K562 (cell line): ENCODE results near the gene F8A1. TPM values are rescaled to one million over a fixed set of nuclear protein-coding genes. Genes with fewer than 3 reads are reported as not detected.

Experiments
- ATAC-seq: fragments of 200-7000 bp; cut with Tn5 transposase; 3 replicates; pipeline ENCODE4 v1.9.1; 2020; ENCODE audit warnings: moderate library complexity
- BruUV-seq: library from RNA; stranded (reverse); fragments of 400-500 nt; replicated peaks from 2 replicates; lab custom pipeline; 2021; lab: Mats Ljungman, UMichigan
- CTCF ChIA-PET: fragments of 300-600 bp; formaldehyde crosslinking; extraction: SDS; loops from one replicate; lab custom pipeline; 2021; ENCODE audit warnings: low intra/inter-chr PET ratio; lab: Yijun Ruan, JAX
- POLR2A ChIA-PET: fragments of 300-600, 350-650 bp; sonication (Branson Sonifier 250); formaldehyde crosslinking; extraction: SDS; loops from one replicate; lab custom pipeline; 2021; ENCODE audit warnings: antibody characterized with exemption, inconsistent platforms; lab: Yijun Ruan, JAX
- DNase-seq, 4 experiments: peaks; one replicate each; pipeline versions ENCODE4 v3.0.0 to v3.0.0-alpha.2; 2011 to 2018; ENCODE audit warnings: low spot score in 3 of 4, mixed read lengths in 3 of 4; ENCODE audit errors: extremely low read depth in 1 of 4
- FAIRE-seq: peaks from 2 replicates; lab custom pipeline; 2011; peaks lifted over from hg19 to GRCh38; lab: Jason Lieb, UNC
- H2AFZ ChIP-seq: 2 replicates; pipeline ENCODE4 v1.6.0; 2011; ENCODE audit warnings: low read depth, low read length, control low read depth, inconsistent platforms
- H3K27ac ChIP-seq: fragments of 200-600 bp; 3 replicates; pipeline ENCODE4 v1.8.0; 2011; ENCODE audit warnings: low read depth, mild to moderate bottlenecking, control low read depth, inconsistent platforms, low read length, moderate library complexity, mixed read lengths; ENCODE audit errors: extremely low read depth
- H3K27me3 ChIP-seq, 2 experiments: fragments of 300-600 bp in 1 of 2; 2 replicates in 1 of 2; 3 replicates in 1 of 2; pipeline versions ENCODE4 v1.6.0 to v1.8.0; 2011; ENCODE audit warnings: inconsistent platforms in 2 of 2, low read length in 2 of 2, mild to moderate bottlenecking in 1 of 2, mixed read lengths in 1 of 2, moderate library complexity in 1 of 2; ENCODE audit not compliant: control insufficient read depth in 2 of 2, insufficient read depth in 2 of 2
- H3K36me3 ChIP-seq: fragments of 300-600 bp; 3 replicates; pipeline ENCODE4 v1.8.0; 2011; ENCODE audit warnings: mild to moderate bottlenecking, low read length, inconsistent platforms; ENCODE audit not compliant: control insufficient read depth, insufficient read depth
- H3K4me1 ChIP-seq, 2 experiments: fragments of 200-600 bp in 1 of 2; replicated peaks in 1 of 2; 2 replicates in 1 of 2; 3 replicates in 1 of 2; pipeline versions ENCODE4 v1.5.1 to v1.8.0; 2011; ENCODE audit warnings: inconsistent platforms in 2 of 2, low read length in 2 of 2, mild to moderate bottlenecking in 1 of 2, mixed read lengths in 1 of 2, moderate library complexity in 1 of 2; ENCODE audit not compliant: control insufficient read depth in 2 of 2, insufficient read depth in 2 of 2
- H3K4me2 ChIP-seq: 2 replicates; pipeline ENCODE4 v1.6.1; 2011; ENCODE audit warnings: low read length, control low read depth, inconsistent platforms, mixed read lengths; ENCODE audit not compliant: insufficient read depth
- H3K4me3 ChIP-seq: fragments of 200-600 bp; sonication (generic), shearing (Covaris generic); 2 replicates; pipeline ENCODE4 v1.5.1; 2016; ENCODE audit warnings: control low read depth, inconsistent platforms
- H3K79me2 ChIP-seq: fragments of 200-600 bp; 3 replicates; pipeline ENCODE4 v1.8.0; 2011; ENCODE audit warnings: low read length, inconsistent platforms; ENCODE audit not compliant: control insufficient read depth, insufficient read depth
- H3K9ac ChIP-seq, 2 experiments: 2 replicates each; pipeline versions ENCODE4 v1.6.0 to v1.6.1; 2011; ENCODE audit warnings: low read depth in 2 of 2, low read length in 2 of 2, control low read depth in 1 of 2, inconsistent platforms in 1 of 2, mild to moderate bottlenecking in 1 of 2, mixed read lengths in 1 of 2; ENCODE audit not compliant: insufficient read depth in 1 of 2
- H3K9me1 ChIP-seq: one replicate; pipeline ENCODE4 v1.6.0; 2011; ENCODE audit warnings: inconsistent platforms, mild to moderate bottlenecking, low read length, moderate library complexity; ENCODE audit not compliant: control insufficient read depth, insufficient read depth
- H3K9me3 ChIP-seq: replicated peaks from 2 replicates; pipeline ENCODE4 v1.5.1; 2011; ENCODE audit warnings: low read depth, low read length, inconsistent platforms; ENCODE audit not compliant: control insufficient read depth, insufficient read depth
- H4K20me1 ChIP-seq: replicated peaks from 2 replicates; pipeline ENCODE4 v1.6.1; 2011; ENCODE audit warnings: low read length, inconsistent platforms, mixed read lengths; ENCODE audit not compliant: control insufficient read depth, insufficient read depth
- ARHGAP35 ChIP-seq: fragments of 450-650 bp; IDR thresholded peaks from 2 replicates; pipeline ENCODE4 v1.6.1; 2018; ENCODE audit not compliant: partially characterized antibody
- CCNT2 ChIP-seq: IDR thresholded peaks from 2 replicates; pipeline ENCODE4 v1.6.1; 2011; ENCODE audit warnings: borderline replicate concordance, low read depth, mild to moderate bottlenecking, moderate library complexity, mixed read lengths, low read length; ENCODE audit not compliant: insufficient read length; ENCODE audit errors: extremely low read depth
- FIP1L1 ChIP-seq: fragments of 200-400 bp; formaldehyde crosslinking; IDR thresholded peaks from 2 replicates; pipeline ENCODE4 v1.6.1; 2018; ENCODE audit warnings: mild to moderate bottlenecking, low read depth, low read length; ENCODE audit not compliant: poor library complexity, severe bottlenecking
- HDAC1 ChIP-seq, 2 experiments: fragments of 450-650 bp; IDR thresholded peaks; 2 replicates each; pipeline ENCODE4 v1.6.1; 2016 to 2017; ENCODE audit warnings: inconsistent platforms in 1 of 2, mild to moderate bottlenecking in 1 of 2, moderate library complexity in 1 of 2
- HDAC6 ChIP-seq: IDR thresholded peaks from 2 replicates; pipeline ENCODE4 v1.6.1; 2012; ENCODE audit warnings: low read depth, mild to moderate bottlenecking, control low read depth, inconsistent platforms, low read length, moderate library complexity
- NCOR1 ChIP-seq: fragments of 450-650 bp; IDR thresholded peaks from 2 replicates; pipeline ENCODE4 v1.6.1; 2016; ENCODE audit warnings: mild to moderate bottlenecking, moderate library complexity
- NFE2L1 ChIP-seq: fragments of 450-650 bp; IDR thresholded peaks from 2 replicates; pipeline ENCODE4 v1.6.1; 2016; ENCODE audit warnings: missing genetic modification characterization, low read depth, mild to moderate bottlenecking, missing compliant biosample characterization, moderate library complexity, borderline replicate concordance
- RBBP5 ChIP-seq: fragments of 200-600 bp; sonication (generic); IDR thresholded peaks from 2 replicates; pipeline ENCODE4 v1.6.1; 2012; ENCODE audit warnings: borderline replicate concordance, mild to moderate bottlenecking, low read length, control low read depth, inconsistent platforms; ENCODE audit not compliant: insufficient read depth, poor library complexity, severe bottlenecking
- SRSF7 ChIP-seq: fragments of 200-400 bp; formaldehyde crosslinking; optimal IDR thresholded peaks from 2 replicates; pipeline ENCODE3; 2017; ENCODE audit warnings: mild to moderate bottlenecking, low read depth, low read length
- U2AF1 ChIP-seq: fragments of 200-400 bp; formaldehyde crosslinking; optimal IDR thresholded peaks from 2 replicates; pipeline ENCODE3; 2017; ENCODE audit warnings: mild to moderate bottlenecking, low read depth, low read length, moderate library complexity
- ZNF175 ChIP-seq: fragments of 200-800 bp; sonication (Bioruptor generic); IDR thresholded peaks from 2 replicates; pipeline ENCODE4 v1.6.1; 2016; ENCODE audit warnings: low read depth, mild to moderate bottlenecking, missing genetic modification characterization, missing compliant biosample characterization
- ZNF41 ChIP-seq: fragments of 250-450 bp; sonication (Bioruptor Pico); conservative IDR thresholded peaks from 2 replicates; pipeline ENCODE4 v1.4.0; 2020; ENCODE audit warnings: mild to moderate bottlenecking
- ZNF695 ChIP-seq: fragments of 450-650 bp; formaldehyde crosslinking; IDR thresholded peaks from 2 replicates; pipeline ENCODE4 v1.4.0; 2020; ENCODE audit warnings: mild to moderate bottlenecking, moderate library complexity
- ZNF785 ChIP-seq: fragments of 250-450 bp; sonication (Bioruptor Pico); IDR thresholded peaks from 2 replicates; pipeline ENCODE4 v1.4.0; 2020; ENCODE audit warnings: mild to moderate bottlenecking
- ZSCAN32 ChIP-seq: fragments of 450-650 bp; formaldehyde crosslinking; IDR thresholded peaks from 2 replicates; pipeline ENCODE4 v1.4.0; 2020; ENCODE audit warnings: mild to moderate bottlenecking, moderate library complexity
- WGBS: fragments of 100-300 bp; shearing (Covaris generic); methylation state at CpG from one replicate; pipeline ENCODE4 v1.1.6; 2016; ENCODE audit warnings: low coverage, mixed read lengths; ENCODE audit not compliant: insufficient coverage; ENCODE audit errors: missing lambda C conversion rate; 5-methylcytosine and 5-hydroxymethylcytosine counted together
- in situ Hi-C: fragments of 300-500 bp; cut with MboI; formaldehyde crosslinking; loops from 4 replicates; pipeline ENCODE4 v1.15.0; 2018; ENCODE audit warnings: inconsistent platforms, mixed read lengths
- intact Hi-C: fragments of 100-400 bp; cut with micrococcal nuclease; formaldehyde crosslinking; loops from 2 replicates; pipeline ENCODE4 v1.14.2; 2022
- polyA plus RNA-seq, 8 experiments: library from polyadenylated mRNA; depleted of rRNA in 4 of 8; stranded (reverse) in 5 of 8; unstranded in 3 of 8; fragments of >200 nt; fragmentation: Nextera tagmentation in 2 of 8; fragmentation: Illumina TruSeq in 1 of 8; extraction: Ambion mirVana in 2 of 8; extraction: Trizol in 1 of 8; gene quantifications; 2 replicates each; pipeline versions ENCODE4 v1.2.1 to v1.2.3, GENCODE V29; 2011 to 2014; ENCODE audit warnings: inconsistent platforms in 1 of 8, missing spikeins in 1 of 8
- total RNA-seq, 7 experiments: library from RNA; depleted of rRNA in 6 of 7; stranded (reverse); fragments of >200 nt in 6 of 7; fragmentation: Illumina TruSeq in 2 of 7; extraction: Trizol in 2 of 7; gene quantifications; 2 replicates each; pipeline versions ENCODE4 v1.2.1 to v1.2.3, GENCODE V29; 2011 to 2021; ENCODE audit warnings: low replicate concordance in 1 of 7

The F8A1 gene
- total and polyA plus RNA-seq, 9 of the 15 experiments (the other 6 are each of a cell fraction or from before 2014, with no cell fraction given) = 0.11 to 0.27 TPM; not detected in 7

- CTCF ChIA-PET = no interaction called here
- no peak for TF ChIP-seq NFE2L1 (tag)
- TF ChIP-seq U2AF1 = no peak
- TF ChIP-seq CCNT2 = no peak
- TF ChIP-seq ZSCAN32 = no peak
- no peak for TF ChIP-seq HDAC6
- TF ChIP-seq ZNF175 (CRISPR knock-in tag) = no peak
- TF ChIP-seq ARHGAP35 = no peak
- no peak for TF ChIP-seq NCOR1
- no peak for TF ChIP-seq FIP1L1
- no peak for TF ChIP-seq SRSF7
- no peak for TF ChIP-seq ZNF41 (CRISPR knock-in tag)
- no peak for TF ChIP-seq HDAC1 (IDR thresholded peaks at IDR 0.05)
- TF ChIP-seq ZNF785 (CRISPR knock-in tag) = no peak
- no peak for TF ChIP-seq ZNF695 (CRISPR knock-in tag)
- no peak for TF ChIP-seq RBBP5
- ATAC-seq (no peak), FAIRE-seq (no peak), DNase-seq (no peak)
- intact Hi-C loops = no loop called here
- Histone ChIP-seq H3K4me2 (no peak overlapping the region), H3K27ac (no peak overlapping the region), H3K9me1 (no peaks in the 10 kb centered on the region), H3K79me2 (no peaks in the 10 kb centered on the region), H3K36me3 (no peaks in the 10 kb centered on the region), H3K9me3 (no peaks in the 10 kb centered on the region), H4K20me1 (no peaks in the 10 kb centered on the region), H2AFZ (no peak overlapping the region), H3K4me3 (no peak overlapping the region), H3K4me1 (no peaks in the 10 kb centered on the region; a peak in 1 of 5 replicates), H3K9ac (no peak overlapping the region), H3K27me3 (no peaks in the 10 kb centered on the region)
- POLR2A ChIA-PET = no interaction called here
- 20% methylated on average over 1 of the region's 1 CpG for WGBS
- no TSS peak for BruUV-seq
- in situ Hi-C loops = no loop called here
These were observed 35.1 kb upstream of the F8A1 start for GRCh38 chrX:154850957-154851611.
